Measurements from ENCODE around the gene MPG.

MPG gene

DNA sequence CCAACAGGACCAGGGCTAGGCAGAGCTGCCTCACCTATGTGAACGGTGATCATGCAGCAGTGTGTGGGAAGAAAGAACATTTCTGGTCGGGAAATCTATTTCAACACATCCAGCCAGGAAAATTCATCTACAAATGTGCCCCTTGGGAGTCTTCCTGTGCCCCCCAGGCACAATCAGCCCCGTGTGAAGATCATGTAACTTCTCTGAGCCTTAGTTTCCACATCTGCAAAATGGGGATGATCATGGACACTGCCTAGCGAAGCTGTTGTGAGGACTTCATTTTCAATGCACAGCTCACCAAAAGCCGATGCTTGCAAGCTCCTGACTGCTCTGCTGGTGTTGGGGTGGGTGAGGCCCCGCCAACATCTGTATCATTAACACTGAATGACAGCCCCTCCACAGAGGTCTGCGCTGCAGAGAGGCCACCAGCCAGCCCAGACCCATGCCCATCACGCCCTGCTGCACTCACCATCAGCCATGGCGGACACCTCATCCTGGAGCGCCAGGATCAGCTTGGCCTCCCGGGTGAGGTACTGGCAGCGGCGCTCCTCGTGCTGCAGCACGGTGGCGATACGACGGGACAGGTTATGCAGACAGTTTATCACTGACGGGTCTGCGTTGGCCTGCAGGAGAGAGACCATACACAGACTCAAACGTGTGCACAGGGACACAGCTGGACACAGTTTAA is 34.3 kb downstream of the MPG start:
- H3K4me2 ChIP-seq (ENCODE audit: insufficient read depth, low read length), result no peak overlapping the region
- H2AFZ ChIP-seq (ENCODE audit: low read depth, low read length), result no peak overlapping the region
- no peak overlapping the region for H3K4me3 ChIP-seq (ENCODE audit: low read depth in 1 of 2, low read length in 2 of 2)
- no peaks in the 10 kb centered on the region for H3K9me3 ChIP-seq (ENCODE audit: insufficient read depth, low read length, severe bottlenecking)
- no peaks in the 10 kb centered on the region for H3K27me3 ChIP-seq (ENCODE audit: insufficient read depth, low read length, poor library complexity)
- H4K20me1 ChIP-seq (ENCODE audit: insufficient read depth, low read length), result peaks cover 4% of the 10 kb centered on the region; the same call in 1 of the 2 replicates
- DNase-seq (no peak), ATAC-seq (ENCODE audit: insufficient read depth, low read depth) (no peak)
- TF ChIP-seq EZH2 (IDR thresholded peaks at IDR 0.05; ENCODE audit: borderline replicate concordance, low read depth, low read length, severe bottlenecking) (no peak), CTCF (IDR thresholded peaks at IDR 0.05; ENCODE audit: borderline replicate concordance, extremely low read depth, low read length, poor library complexity, severe bottlenecking) (no peak)
- H3K4me1 ChIP-seq (ENCODE audit: insufficient read depth, low read length), result no peaks in the 10 kb centered on the region
- peaks cover 59% of the 10 kb centered on the region for H3K36me3 ChIP-seq (ENCODE audit: insufficient read depth, low read length)
- no peaks in the 10 kb centered on the region for H3K79me2 ChIP-seq (ENCODE audit: insufficient read depth, low read length)
- H3K27ac ChIP-seq (ENCODE audit: low read length), result no peak overlapping the region
- H3K9ac ChIP-seq (ENCODE audit: low read depth, low read length), result no peak overlapping the region

DNA sequence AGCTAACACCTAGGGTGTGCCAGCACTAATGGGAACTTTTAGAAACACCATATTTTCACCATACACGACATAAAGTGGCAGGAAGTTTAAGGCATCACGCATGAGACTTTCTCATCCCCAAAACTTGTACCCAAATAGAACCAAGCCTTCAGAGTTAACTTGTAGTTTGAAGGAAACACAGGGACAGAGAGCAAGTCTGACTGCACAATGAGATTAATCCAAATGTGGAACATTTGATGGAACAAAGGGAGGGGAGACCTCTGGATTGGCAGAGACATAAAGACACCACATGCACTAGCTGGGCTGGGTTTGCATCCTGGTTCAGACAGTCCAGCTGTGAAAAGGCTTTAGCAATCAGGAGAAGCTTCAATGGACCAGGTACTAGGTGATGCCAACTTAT is 36.3 kb downstream of the MPG start:
- H4K20me1 ChIP-seq (ENCODE audit: insufficient read depth, low read length), result peaks cover 15% of the 10 kb centered on the region
- TF ChIP-seq CTCF (IDR thresholded peaks at IDR 0.05; ENCODE audit: borderline replicate concordance, extremely low read depth, low read length, poor library complexity, severe bottlenecking), result no peak
- no peak for TF ChIP-seq EZH2 (IDR thresholded peaks at IDR 0.05; ENCODE audit: borderline replicate concordance, low read depth, low read length, severe bottlenecking)
- H3K4me2 ChIP-seq (ENCODE audit: insufficient read depth, low read length), result no peak overlapping the region
- no peaks in the 10 kb centered on the region for H3K4me1 ChIP-seq (ENCODE audit: insufficient read depth, low read length)
- ATAC-seq (ENCODE audit: insufficient read depth, low read depth) (no peak), DNase-seq (no peak)
- H3K27ac ChIP-seq (ENCODE audit: low read length), result no peak overlapping the region
- no peaks in the 10 kb centered on the region for H3K9me3 ChIP-seq (ENCODE audit: insufficient read depth, low read length, severe bottlenecking)
- no peak overlapping the region for H2AFZ ChIP-seq (ENCODE audit: low read depth, low read length)
- H3K4me3 ChIP-seq (ENCODE audit: low read depth in 1 of 2, low read length in 2 of 2), result no peak overlapping the region
- no peaks in the 10 kb centered on the region for H3K27me3 ChIP-seq (ENCODE audit: insufficient read depth, low read length, poor library complexity)
- no peaks in the 10 kb centered on the region; the same call in 1 of the 2 replicates for H3K79me2 ChIP-seq (ENCODE audit: insufficient read depth, low read length)
- H3K9ac ChIP-seq (ENCODE audit: low read depth, low read length), result no peak overlapping the region
- peaks cover 65% of the 10 kb centered on the region for H3K36me3 ChIP-seq (ENCODE audit: insufficient read depth, low read length)

DNA sequence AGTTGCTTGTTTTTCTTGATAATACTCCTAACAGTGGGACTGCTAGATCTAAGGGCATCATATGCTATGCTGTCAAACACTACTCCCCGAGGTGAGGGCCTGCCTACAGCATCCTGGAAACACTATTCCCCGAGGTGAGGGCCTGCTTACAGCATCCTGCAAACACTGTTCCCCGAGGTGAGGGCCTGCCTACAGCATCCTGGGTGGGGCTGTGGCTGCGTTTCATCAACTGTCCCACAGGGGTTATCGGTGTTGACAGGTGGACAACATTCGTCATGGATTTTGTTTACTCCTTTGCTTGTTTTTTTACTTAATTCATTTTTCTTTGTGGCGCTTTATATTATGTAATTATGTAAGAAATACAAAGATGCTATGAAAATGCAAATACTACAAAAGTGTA is 38.0 kb downstream of the MPG start:
- ATAC-seq (ENCODE audit: insufficient read depth, low read depth) (no peak), DNase-seq (no peak)
- no peak overlapping the region for H3K4me2 ChIP-seq (ENCODE audit: insufficient read depth, low read length)
- no peak overlapping the region for H3K4me3 ChIP-seq (ENCODE audit: low read depth in 1 of 2, low read length in 2 of 2)
- H3K9me3 ChIP-seq (ENCODE audit: insufficient read depth, low read length, severe bottlenecking), result no peaks in the 10 kb centered on the region
- H3K36me3 ChIP-seq (ENCODE audit: insufficient read depth, low read length), result peaks cover 52% of the 10 kb centered on the region
- H3K79me2 ChIP-seq (ENCODE audit: insufficient read depth, low read length), result peaks cover 6% of the 10 kb centered on the region; the same call in 1 of the 2 replicates
- H3K27ac ChIP-seq (ENCODE audit: low read length), result no peak overlapping the region
- H2AFZ ChIP-seq (ENCODE audit: low read depth, low read length), result no peak overlapping the region
- no peak overlapping the region for H3K9ac ChIP-seq (ENCODE audit: low read depth, low read length)
- TF ChIP-seq EZH2 (IDR thresholded peaks at IDR 0.05; ENCODE audit: borderline replicate concordance, low read depth, low read length, severe bottlenecking) (no peak), CTCF (IDR thresholded peaks at IDR 0.05; ENCODE audit: borderline replicate concordance, extremely low read depth, low read length, poor library complexity, severe bottlenecking) (no peak)
- peaks cover 24% of the 10 kb centered on the region for H4K20me1 ChIP-seq (ENCODE audit: insufficient read depth, low read length)
- no peaks in the 10 kb centered on the region for H3K4me1 ChIP-seq (ENCODE audit: insufficient read depth, low read length)
- no peaks in the 10 kb centered on the region for H3K27me3 ChIP-seq (ENCODE audit: insufficient read depth, low read length, poor library complexity)
